HG03159 (cell line): Measurements from ENCODE around the gene RBPMS2.

Experiments
- ATAC-seq: cut with Tn5 transposase; IDR thresholded peaks from one replicate; pipeline ENCODE4 v1.9.1; 2021; ENCODE audit warnings: mild to moderate bottlenecking, moderate library complexity; ENCODE audit not compliant: unreplicated experiment

RBPMS2 gene

DNA sequence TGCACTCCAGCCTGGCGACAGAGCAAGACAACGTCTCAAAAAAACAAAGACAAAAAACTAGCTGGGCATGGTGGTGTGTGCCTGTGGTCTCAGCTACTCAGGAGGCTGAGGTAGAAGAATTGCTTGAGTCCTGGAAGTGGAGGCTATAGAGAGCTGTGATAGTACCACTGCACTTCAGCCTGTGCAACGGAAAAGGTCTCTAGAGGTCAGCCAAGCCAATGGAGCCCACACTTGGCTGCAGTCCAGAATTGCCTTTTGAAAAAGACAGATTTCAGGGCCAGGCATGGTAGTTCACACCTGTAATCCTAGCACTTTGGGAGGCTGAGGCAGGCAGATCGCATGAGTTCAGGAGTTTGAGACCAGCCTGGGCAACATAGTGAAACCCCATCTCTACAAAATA is 8.4 kb upstream of the RBPMS2 start:
- ATAC-seq = no peak

DNA sequence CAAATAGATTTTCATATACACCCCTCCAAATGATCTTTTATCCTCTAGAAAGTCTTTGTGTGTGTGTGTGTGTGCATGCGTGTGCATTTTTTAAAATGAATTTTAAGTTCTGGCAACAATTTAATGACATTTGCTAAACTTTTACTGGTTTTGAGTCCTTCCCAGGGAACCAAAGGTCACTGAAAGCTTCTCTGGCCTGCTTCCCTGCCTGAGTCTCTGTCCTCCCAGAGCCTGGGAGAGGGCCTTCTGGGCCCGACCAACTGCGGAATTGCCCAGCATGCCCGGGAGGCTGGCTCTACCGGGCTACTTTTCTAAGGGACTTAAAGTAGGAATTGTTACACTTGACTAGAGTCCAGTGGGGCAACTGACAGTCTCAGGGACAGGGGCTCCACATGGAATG is 7.4 kb upstream of the RBPMS2 start:
- no peak for ATAC-seq

DNA sequence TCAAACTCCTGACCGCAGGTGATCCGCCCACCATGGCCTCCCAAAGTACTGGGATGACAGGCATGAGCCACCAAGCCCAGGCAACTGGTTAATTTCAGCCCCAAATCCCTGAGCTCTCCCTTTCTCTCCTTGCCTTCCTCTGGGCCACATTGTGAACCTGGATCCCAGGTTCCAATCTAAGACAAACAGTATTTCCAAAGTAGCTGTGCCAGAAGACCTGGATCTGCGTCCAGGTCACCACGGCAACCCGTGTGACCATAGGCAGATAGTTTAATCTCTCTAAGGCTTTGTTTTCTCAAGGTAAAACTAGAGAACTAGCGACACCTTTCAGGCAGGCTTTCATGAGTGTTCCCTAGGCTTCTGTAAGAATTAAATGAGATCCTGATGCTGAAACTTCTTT is 5.9 kb upstream of the RBPMS2 start:
- ATAC-seq = no peak

DNA sequence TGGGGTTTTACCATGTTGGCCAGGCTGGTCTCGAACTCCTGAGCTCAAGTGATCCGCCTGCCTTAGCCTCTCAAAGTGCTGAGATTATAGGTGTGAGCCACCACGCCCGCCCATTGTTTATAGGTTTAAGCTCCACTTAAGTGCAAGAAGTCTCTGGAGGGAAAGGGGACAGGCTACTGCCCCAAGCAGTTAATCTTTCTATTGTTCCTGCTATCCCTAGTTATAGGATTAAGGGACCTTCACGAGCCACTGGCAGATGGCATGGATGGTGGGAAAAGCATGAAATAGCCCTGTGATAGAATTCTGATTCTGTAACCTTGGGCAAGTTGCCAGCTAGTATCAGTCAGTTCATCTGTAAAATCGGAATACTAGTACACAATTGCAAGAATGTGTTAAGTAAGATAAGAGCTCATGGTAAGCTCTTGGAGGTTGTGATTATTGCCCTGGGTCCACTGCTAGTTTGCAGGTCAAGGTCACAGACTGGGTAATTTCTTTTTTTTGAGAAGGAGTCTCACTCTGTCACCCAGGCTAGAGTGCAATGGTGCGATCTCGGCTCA is 5.3 kb upstream of the RBPMS2 start:
- ATAC-seq = no peak

DNA sequence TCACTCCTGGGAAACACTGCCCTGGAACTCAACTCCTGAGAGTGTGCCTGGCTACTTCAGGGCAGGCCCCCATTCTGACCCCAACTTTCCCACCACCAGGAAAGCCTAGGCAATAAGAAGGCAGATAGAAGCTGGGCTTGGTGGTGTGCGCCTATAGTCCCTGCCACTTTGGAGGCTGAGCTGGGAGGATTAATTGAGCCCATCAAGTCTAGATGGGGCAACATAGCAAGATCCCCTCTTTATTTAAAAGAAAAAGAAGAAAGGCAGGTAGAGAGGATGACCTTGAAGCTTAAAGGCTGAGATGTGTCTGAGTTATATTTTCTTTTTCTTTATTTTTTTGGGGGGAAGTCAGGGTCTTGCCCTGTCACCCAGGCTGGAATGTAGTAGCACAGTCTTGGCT is 4.2 kb upstream of the RBPMS2 start:
- ATAC-seq = no peak

DNA sequence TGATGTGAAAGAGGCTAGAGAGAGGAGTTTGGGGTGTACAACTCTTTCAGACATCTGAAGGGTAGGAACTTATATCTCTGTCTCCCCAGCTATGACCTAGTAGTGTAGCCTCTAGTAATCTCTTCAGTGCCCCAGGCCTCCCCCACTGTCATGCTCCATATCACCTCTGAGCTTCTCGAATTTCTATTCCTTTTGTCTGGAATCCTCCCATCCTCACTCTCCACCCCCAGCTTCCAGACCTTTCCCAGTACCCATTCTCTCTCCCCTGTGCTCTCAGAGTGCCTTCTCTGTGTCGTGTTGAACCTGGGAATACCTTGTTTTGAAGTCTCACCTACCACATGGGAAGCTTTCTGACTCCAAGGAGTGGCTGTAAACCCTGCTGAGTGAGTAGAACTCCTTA is 3.6 kb upstream of the RBPMS2 start:
- no peak for ATAC-seq

DNA sequence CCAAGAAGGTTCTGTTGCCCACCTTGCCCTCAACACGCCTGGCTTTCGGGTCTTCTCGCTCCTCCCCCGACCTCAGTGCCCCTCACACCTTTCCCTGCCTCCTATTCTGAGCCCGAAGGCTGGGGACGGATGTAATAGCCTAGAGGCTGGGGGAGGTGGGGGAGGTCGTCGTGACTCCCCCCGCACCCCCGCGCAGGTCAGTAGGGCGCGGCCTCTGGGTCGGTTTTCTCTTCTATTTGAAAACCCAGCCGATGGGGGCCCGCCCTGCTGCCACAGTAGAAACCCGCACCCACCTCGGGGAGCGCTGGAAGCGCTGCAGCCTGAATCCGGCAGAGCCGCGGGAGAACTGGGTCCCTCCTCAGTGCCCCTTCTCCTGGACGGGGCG is 1.0 kb upstream of the RBPMS2 start:
- ATAC-seq = no peak

DNA sequence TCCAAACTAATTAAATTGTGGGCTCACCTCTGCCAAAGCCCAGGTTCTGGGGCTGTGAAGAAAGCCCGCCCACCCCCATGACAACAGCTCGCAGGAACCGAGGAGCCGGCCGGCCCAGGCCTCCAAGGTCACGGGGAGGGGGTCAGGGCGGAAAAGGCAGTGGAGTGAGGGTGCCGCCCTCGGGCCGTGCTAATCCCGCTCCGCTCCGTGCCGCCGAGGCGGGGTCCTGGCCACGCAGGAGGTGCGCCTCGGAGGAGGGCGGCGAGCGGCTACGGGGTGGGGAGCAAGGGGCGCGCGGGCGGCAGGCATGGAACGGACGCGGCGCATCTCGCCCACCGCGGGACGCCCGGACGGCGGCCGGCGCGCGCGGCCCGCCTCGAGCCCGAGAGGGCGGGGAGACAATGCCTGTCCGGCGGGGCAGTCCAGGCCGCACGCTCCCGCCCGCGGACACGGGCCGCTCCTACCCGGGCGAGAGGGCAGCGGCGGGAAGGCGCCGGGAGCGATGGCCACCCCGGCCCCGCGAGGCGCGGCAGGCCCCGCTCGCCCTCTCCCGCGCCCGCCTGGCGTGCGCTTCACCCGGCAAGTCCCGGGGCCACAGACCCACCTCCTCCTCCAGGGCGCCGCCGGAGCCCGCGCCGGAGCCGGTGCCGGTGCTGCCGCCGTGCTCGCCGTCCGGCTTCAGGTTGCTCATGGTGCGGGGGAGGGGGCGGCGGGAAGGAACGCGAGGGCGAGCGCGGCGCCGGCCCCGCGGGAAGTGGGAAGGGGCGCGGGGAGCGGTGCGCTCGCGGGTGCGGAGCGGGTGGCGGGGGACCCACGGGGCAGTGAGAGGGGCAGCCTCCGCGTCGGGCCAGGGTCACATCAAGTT is 528 bp downstream of the RBPMS2 start:
- no peak for ATAC-seq

DNA sequence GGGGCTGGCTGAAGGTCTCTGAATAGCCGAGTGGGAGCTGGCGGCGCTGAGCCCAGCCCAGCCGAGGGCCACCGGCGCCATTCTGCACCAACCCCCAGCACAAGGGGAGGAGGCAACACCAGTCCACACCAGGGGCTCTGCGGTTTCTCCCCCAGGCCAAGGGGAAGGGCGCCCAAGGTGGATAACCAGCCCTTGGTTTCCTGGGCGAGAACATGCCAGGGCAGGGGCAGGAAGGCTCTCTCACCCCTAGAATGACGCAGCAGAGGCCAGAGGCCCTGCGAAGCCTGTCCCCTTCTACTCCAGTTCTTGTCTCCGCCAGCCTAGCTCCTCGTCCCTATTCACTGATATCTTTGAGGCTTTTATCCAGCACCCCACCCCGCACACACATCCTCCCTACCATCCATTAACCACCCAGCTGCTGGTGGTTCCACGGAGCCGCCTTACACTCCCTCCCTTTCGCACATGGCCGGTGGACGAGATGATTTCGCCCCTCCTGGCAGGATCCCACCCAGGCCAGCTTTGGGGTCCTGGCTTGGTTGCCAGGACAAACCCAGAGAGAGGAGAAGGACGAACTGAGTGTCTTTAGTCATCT is 1.3 kb downstream of the RBPMS2 start:
- ATAC-seq = no peak

DNA sequence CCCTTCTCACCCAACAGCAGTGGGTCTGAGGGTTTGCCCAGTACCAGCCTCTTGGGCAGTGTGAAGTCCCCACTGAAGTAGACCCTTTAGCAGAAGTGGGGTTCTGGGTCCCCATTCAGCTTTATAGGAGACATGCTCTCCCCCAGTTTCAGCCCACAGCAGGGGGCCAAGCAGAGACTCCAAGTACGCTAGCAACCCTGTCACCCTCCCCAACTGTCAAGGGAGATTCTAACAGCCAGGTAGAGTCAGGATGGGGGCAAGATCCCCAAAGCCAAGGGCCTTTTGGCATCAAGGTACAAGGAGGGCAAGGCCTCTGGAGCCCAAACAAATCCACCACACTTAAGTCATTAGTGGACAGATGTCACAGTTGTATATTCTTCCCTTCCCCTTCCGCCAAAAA is 1.8 kb downstream of the RBPMS2 start:
- ATAC-seq = no peak

DNA sequence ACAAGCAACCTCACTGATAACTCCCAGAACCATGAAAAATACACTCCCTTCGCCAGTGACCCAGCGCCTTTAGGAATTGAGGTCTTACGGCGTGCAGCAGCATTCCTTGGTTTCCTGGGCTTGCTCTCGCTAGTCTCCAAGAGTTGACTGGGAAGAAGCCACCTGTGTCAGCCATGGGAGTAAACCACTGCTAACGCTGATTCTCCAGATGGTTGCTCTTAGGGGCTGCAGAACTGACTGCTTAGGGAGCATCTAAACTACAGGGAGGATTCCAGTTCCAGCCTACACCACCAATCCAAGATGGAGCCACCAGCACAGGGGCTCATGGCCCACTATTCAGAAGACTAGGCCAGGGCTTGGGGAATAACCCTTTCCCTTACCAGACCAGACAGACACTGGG is 2.4 kb downstream of the RBPMS2 start:
- ATAC-seq = no peak

DNA sequence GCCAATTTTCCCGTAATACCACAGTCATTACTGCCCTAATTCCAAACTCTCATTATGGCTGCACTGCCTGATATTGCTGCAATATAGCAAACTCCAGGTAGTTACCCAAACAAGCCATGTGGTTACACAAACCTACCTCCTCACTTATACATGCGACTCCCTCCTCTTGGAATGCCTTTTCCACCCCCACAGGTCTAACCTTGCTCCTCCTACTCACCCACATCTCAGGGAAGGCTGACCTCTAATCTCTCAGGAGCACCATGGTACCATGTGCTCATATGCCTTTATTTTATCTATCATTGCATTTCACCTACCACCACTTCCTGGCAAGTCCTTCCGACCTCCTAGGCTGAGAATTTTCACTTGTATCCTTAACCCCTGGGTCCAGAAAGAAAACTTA is 2.9 kb downstream of the RBPMS2 start:
- no peak for ATAC-seq

DNA sequence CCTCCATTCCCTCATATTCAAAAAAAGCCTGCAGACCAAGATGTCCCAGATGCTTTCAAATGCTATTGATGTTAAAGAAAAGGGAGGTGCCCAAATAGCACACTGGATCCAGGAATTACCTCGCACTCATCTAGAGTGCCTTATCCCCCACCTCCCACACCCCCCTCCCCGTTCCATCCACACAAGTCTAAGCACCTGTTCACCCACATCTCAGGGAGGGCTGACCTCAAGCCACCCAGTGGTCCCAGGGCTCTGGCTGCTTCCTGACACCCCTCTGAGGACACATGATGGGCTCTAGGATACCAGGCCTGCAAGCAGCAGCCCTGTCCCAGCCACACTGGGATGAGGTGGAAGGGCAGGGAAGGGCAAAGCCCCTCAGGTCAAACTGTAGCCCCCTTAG is 4.8 kb downstream of the RBPMS2 start:
- ATAC-seq = no peak

DNA sequence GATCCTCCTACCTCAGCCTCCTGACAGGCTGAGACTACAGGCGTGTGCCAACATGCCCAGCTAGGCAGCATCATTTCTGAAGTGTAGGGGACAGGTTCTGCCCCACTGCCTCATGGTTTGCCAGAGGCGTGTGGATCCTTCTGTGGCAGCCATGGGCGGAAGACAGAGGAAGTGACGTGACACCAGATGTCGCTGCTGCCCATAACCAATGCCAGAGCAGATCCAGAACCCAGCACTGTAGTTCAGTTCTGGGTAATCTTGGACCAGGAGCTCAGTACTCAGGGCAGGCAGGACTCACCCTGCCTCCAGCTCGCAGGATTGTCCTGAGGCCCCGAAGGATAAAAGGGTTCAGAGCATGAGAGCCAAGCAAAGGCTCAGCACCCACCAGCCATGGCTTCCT is 8.2 kb downstream of the RBPMS2 start:
- ATAC-seq = no peak

DNA sequence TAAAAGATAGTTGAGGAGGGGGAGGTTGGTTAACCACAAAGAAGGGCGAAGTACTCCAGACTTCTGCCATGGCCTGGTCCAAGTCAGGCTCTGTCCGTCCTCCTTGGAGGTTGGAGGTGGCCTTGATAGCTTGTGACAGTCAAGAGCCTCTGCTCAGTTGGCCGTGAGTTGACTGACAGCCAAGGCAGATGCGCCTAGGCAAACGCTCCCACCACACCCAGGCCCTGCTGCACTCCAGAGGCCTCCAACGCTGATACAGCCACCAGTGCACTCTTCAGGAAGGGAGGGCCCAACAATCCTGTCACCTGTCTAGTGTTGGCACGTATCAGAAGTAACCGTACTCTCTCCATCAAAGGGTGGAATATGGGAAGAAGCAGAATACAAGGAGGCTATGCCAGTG is 9.3 kb downstream of the RBPMS2 start:
- ATAC-seq = no peak

DNA sequence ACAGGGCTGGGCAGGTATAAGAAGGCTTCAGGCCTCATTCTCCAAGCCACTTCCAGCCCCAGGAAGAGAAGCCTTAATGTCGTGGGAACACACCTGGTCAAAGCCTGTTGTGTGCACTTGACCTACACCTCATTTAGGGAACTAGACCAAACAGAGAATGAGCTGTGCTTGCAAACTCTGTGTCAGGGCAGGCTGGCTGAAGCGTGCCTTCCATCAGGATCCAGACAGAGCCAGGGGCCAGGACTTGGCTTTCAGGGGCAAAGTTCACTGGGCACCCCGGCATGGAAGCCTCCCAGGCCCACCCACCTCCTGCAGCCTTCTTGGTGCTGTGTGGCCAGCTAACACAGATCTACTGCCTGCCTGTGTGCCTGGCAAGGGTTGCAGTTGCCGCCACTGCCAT is 11.5 kb downstream of the RBPMS2 start:
- no peak for ATAC-seq

DNA sequence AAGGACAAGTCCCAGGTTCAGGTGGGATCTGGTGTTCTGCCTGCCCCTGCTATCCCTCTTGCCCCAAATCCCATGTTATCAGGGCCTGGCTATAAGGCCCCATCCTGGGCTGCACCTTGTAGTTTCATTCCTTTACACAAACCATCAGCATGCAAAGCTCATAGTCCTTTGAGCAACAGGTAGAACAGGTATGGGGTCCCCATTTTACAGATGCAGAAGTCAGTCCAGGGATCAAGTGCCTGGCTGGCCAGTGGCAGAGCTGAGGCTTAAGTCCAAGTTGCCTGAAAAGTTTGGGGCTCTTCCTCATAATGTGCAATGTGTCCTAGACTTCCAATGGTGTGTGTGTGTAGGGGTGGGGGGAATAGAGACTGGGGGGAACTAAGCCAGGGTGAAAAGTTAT is 11.9 kb downstream of the RBPMS2 start:
- ATAC-seq = no peak

DNA sequence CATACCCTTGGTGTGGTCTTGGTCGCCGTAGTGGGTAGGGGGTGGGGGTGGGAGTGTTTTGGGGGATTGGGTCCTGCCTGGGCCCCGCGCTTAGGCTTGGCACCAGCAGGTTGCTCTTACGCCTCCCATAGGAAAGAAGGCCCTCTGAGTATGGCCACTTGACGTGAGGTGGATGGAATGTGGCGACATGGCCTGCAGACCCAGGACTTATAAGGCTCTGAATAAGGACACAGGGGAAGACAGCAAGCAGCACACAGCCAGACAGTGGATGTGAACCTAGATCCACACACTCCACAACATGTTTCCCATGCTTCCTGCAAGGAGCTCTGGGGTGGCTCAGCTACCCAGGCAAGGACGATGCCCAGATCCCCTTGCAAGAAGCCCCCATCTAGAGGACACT is 12.4 kb downstream of the RBPMS2 start:
- ATAC-seq = no peak

DNA sequence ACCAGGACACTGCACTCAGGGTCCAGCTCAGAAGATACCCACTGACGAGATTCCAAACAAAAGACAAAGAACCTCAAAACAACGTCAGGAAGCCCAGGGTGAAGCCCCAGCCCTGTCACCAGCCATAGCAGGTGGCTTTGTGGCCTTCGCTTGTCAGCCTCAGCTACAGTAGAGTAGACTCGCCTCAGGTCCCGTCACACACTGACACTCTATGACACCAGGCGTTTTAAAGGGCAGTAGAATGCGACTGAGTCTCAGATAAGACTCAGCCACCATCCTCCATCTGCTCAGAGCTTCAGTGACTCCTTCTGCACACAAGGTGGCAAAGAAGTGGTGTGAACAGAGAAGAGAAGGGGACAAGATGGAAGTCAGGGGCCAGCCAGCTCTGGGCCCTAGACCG is 12.8 kb downstream of the RBPMS2 start:
- no peak for ATAC-seq

DNA sequence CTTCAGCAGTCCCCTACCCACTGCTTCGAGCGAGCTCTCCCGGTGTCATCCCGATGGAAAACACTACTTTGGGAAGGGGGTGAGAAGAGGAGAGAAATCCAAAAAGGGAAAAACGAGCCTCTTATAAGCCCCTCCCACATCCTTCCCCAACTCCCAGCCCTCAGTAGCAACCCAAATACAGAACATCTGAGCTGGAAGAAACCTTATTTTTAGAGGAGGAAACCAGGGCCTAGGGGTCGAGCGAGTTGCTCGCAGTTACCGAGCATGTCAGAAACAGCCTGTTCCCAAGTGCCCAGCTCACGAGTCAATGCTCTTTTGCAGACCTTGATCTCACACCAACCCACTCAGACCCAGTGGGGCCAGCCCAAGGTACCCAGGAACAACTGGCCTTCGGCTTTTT is 14.2 kb downstream of the RBPMS2 start:
- no peak for ATAC-seq

DNA sequence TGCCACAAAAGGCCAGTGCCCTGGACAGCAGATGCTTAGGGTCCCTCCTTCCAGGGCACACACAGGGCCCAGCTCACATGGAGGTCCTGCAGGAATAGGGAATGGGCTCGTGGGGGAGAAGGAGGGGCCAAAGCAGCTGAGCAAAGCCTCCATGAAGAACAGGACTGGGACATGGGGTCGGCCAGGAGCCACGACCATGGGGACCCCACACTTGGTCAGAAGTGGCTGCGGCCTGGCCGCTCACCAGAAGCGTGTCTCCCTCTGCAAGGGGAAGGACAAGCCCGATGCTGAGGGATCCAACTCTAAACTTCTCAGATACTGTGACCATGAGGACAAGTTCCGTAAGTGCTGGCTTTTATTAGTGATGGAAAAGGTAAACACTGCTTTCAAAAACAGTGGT is 15.3 kb downstream of the RBPMS2 start:
- no peak for ATAC-seq

DNA sequence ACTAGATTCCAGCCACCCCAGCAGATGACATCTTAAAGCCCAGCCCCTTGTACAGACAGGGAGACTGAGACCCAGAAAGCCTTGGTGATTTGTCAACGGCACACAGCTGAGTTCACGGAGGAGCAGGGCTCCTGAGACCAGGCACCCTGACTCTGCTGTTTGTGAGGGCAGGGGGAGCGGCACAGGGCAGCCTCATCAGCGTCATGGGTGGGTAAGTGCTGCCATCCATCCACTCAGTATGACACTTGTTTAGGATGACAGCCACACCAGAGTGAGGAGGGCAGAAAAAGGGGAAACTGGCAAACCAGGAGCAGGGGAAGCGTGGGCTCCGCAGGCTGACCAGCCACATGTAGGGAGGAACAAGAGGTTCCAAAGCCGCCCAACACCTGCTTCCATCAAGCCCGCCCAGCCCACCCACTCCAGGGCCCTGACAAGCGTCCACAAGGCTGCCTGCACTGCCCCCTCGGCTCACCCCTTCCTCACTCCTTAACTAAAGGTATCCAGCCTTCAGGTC is 19.9 kb downstream of the RBPMS2 start:
- no peak for ATAC-seq
